Activated naive CD4-positive, alpha-beta T cell treated with anti-CD3 and anti-CD28 coated beads, Interleukin-2, amount 10 ng/mL, durations not matched to agents 7 days and 5 days (primary cell): ENCODE measurements around the gene NPFF.
"Not testable (repeated sequence)": the region's sequence is repeated elsewhere in the genome, so short reads cannot be mapped to it uniquely, and the experiment has no call there.

Experiments
- CTCF ChIA-PET: fragments of 350-600 bp; sonication (Branson Sonifier 250); formaldehyde crosslinking; loops from one replicate; lab custom pipeline; 2021; ENCODE audit warnings: antibody characterized with exemption; lab: Charles Lee
- DNase-seq: peaks from one replicate; pipeline ENCODE4 v3.0.0-alpha.2; 2020
- H3K27ac Mint-ChIP-seq: one replicate; pipeline ENCODE4 v1.8.0; 2021; ENCODE audit warnings: mild to moderate bottlenecking, moderate library complexity, mixed read lengths
- H3K27me3 Mint-ChIP-seq: one replicate; pipeline ENCODE4 v1.8.0; 2021; ENCODE audit warnings: mild to moderate bottlenecking, mixed read lengths
- H3K36me3 Mint-ChIP-seq: one replicate; pipeline ENCODE4 v1.8.0; 2021; ENCODE audit warnings: mixed read lengths
- H3K4me1 Mint-ChIP-seq: one replicate; pipeline ENCODE4 v1.8.0; 2021; ENCODE audit warnings: mixed read lengths
- H3K4me3 Mint-ChIP-seq: one replicate; pipeline ENCODE4 v1.8.0; 2021; ENCODE audit warnings: mild to moderate bottlenecking, moderate library complexity, mixed read lengths
- H3K9me3 Mint-ChIP-seq: one replicate; pipeline ENCODE4 v1.8.0; 2021; ENCODE audit warnings: mixed read lengths

NPFF gene

DNA sequence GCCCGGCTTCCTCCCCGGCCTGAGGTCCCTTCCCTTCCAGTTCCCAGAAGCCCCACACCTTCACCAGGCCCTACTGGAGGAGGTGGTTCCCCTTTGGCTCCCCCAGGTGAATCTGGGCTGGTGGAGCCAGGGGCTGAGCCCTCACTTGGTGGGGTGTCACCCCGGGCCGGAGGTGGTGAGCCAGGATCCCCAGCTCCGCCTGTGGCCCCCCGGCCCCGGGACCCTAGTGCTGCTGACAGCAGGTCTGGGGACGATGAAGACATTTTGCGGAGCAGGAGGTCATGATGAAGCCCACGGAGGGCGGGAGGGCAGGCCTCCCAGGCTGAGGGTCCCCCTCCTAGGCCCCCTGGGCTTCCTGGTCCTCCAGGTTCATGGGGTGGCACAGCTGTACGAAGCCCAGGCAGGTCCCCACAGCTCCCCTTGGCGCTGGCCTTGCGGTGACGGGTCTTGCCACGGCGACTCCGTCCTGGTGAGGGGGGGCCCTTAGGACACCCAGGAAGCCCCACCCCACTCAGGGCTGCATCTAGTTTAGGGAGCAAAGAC is 24.6 kb downstream of the NPFF start:
- Mint-ChIP-seq H3K9me3 (no peaks in the 10 kb centered on the region), H3K4me3 (no peak overlapping the region), H3K27ac (no peak overlapping the region), H3K36me3 (peaks cover 50% of the 10 kb centered on the region), H3K4me1 (peaks cover 3% of the 10 kb centered on the region), H3K27me3 (no peaks in the 10 kb centered on the region)
- CTCF ChIA-PET = interaction anchor here (1.3 to 3.1 kb wide), 4 partner anchors 11 to 130 kb away, joined by 5 to 19 read pairs (median 6); partner anchors contain the start of gene TARBP2
- DNase-seq = no peak

GRCh38 chr12:53481939-53482586 is 25.2 kb downstream of the NPFF start:
- Mint-ChIP-seq H3K4me3 (no peak overlapping the region), H3K36me3 (peaks cover 48% of the 10 kb centered on the region), H3K9me3 (no peaks in the 10 kb centered on the region), H3K27ac (no peak overlapping the region), H3K27me3 (no peaks in the 10 kb centered on the region), H3K4me1 (peaks cover 3% of the 10 kb centered on the region)
- no peak for DNase-seq
- CTCF ChIA-PET = interaction anchor here (0.7 to 3.1 kb wide), 6 partner anchors 8 to 130 kb away, joined by 3 to 19 read pairs (median 6); partner anchors contain the start of gene TARBP2

DNA sequence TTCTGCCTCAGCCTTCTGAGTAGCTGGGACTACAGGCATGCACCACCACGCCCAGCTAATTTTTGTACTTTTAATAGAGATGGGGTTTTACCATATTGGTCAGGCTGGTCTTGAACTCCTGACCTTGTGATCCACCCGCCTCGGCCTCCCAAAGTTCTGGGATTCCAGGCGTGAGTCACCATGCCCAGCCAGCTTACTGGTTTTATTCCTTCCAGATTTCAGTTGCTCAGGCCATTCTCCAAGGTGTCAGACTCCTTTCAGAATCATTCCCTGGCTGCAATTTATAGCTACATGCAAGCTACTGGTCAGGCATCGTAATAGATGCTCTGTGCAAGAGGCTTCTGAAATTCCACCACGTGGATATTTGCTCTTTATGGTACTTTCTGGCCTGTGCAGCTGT is 25.8 kb downstream of the NPFF start:
- peaks cover 54% of the 10 kb centered on the region for H3K36me3 Mint-ChIP-seq
- not testable (repeated sequence) for H3K27ac Mint-ChIP-seq, H3K9me3 Mint-ChIP-seq, DNase-seq, H3K4me1 Mint-ChIP-seq, H3K4me3 Mint-ChIP-seq, H3K27me3 Mint-ChIP-seq
- CTCF ChIA-PET = interaction anchor here (0.7 to 3.1 kb wide), 6 partner anchors 8 to 129 kb away, joined by 3 to 19 read pairs (median 6); partner anchors contain the start of gene TARBP2

GRCh38 chr12:53480491-53481442 is 26.5 kb downstream of the NPFF start:
- peaks cover 59% of the 10 kb centered on the region for H3K36me3 Mint-ChIP-seq
- H3K27me3 Mint-ChIP-seq = no peaks in the 10 kb centered on the region
- DNase-seq = no peak
- no peak overlapping the region for H3K27ac Mint-ChIP-seq
- H3K4me1 Mint-ChIP-seq = peaks cover 3% of the 10 kb centered on the region
- CTCF ChIA-PET = interaction anchor here (1.3 to 3.1 kb wide), 4 partner anchors 20 to 128 kb away, joined by 6 to 19 read pairs (median 8); partner anchors contain the start of gene TARBP2
- H3K4me3 Mint-ChIP-seq = no peak overlapping the region
- no peaks in the 10 kb centered on the region for H3K9me3 Mint-ChIP-seq

DNA sequence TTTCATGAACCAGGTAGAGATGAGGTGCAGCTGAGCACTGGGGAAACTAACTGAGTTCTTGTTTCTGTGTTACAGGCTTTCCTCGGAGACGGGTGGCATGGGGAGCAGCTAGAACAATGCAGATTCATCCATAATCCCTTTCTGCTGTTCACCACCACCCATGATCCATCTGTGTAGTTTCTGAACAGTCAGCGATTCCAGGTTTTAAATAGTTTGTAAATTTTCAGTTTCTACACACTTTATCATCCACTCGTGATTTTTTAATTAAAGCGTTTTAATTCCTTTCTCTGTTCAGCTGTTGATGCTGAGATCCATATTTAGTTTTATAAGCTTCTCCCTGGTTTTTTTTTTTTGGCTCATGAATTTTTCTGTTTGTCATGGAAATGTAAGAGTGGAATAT is 28.0 kb downstream of the NPFF start:
- peaks cover 12% of the 10 kb centered on the region for H3K4me1 Mint-ChIP-seq
- no peak for DNase-seq
- H3K9me3 Mint-ChIP-seq = no peaks in the 10 kb centered on the region
- H3K27ac Mint-ChIP-seq = no peak overlapping the region
- no peak overlapping the region for H3K4me3 Mint-ChIP-seq
- CTCF ChIA-PET = interaction anchor here (2.5 kb wide), 1 partner anchor 30 kb away, joined by 11 read pairs; no protein-coding TSS in a partner anchor
- no peaks in the 10 kb centered on the region for H3K27me3 Mint-ChIP-seq
- H3K36me3 Mint-ChIP-seq = peaks cover 69% of the 10 kb centered on the region

- H3K27me3 Mint-ChIP-seq = no peaks in the 10 kb centered on the region
- CTCF ChIA-PET = interaction anchor here (1.2 to 3.8 kb wide), 3 partner anchors 31 to 151 kb away, joined by 3 to 16 read pairs (median 11); no protein-coding TSS in a partner anchor
- peaks cover 70% of the 10 kb centered on the region for H3K36me3 Mint-ChIP-seq
- H3K4me1 Mint-ChIP-seq = peaks cover 17% of the 10 kb centered on the region
- H3K27ac Mint-ChIP-seq = no peak overlapping the region
- no peak overlapping the region for H3K4me3 Mint-ChIP-seq
- no peaks in the 10 kb centered on the region for H3K9me3 Mint-ChIP-seq
- no peak for DNase-seq
Measured at GRCh38 chr12:53478865-53479264, 28.4 kb downstream of the NPFF start.

GRCh38 chr12:53476769-53477209 is 30.5 kb downstream of the NPFF start:
- no peaks in the 10 kb centered on the region for H3K9me3 Mint-ChIP-seq
- no peak for DNase-seq
- H3K36me3 Mint-ChIP-seq = peaks cover 66% of the 10 kb centered on the region
- CTCF ChIA-PET = interaction anchor here (0.6 to 5.9 kb wide), 13 partner anchors 10 to 404 kb away, joined by 3 to 45 read pairs (median 5); partner anchors contain the start of gene NPFF
- no peak overlapping the region for H3K4me3 Mint-ChIP-seq
- H3K4me1 Mint-ChIP-seq = peaks cover 28% of the 10 kb centered on the region
- H3K27ac Mint-ChIP-seq = peak overlapping the region; percentile 55
- H3K27me3 Mint-ChIP-seq = no peaks in the 10 kb centered on the region

- Mint-ChIP-seq H3K4me1 (peaks cover 31% of the 10 kb centered on the region), H3K36me3 (peaks cover 71% of the 10 kb centered on the region), H3K9me3 (no peaks in the 10 kb centered on the region), H3K27me3 (no peaks in the 10 kb centered on the region), H3K27ac (peak overlapping the region; percentile 84), H3K4me3 (no peak overlapping the region)
- CTCF ChIA-PET = interaction anchor here (0.6 to 5.9 kb wide), 8 partner anchors 10 to 449 kb away, joined by 3 to 45 read pairs (median 4); partner anchors contain the start of genes NPFF and PRR13
- no peak for DNase-seq
Measured at GRCh38 chr12:53474819-53475218, 32.5 kb downstream of the NPFF start.

DNA sequence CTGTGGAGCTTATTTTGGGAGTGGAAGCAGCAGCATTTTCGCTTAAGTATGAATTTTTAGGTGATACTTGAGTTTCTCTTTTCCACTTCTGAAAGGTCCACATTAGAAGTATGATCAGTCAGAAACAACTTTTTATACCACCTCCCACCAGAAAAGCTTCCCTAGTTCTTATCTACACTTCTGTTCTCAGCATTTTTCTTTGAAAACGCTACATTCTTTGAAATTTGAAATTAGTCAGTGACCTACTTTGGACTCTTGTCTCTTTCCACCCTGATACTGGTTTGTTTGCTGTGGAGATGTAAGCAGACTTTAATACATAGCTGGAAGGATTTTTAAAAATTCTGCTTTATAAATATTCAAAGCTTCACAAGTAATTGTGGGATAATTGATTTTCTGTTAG is 33.2 kb downstream of the NPFF start:
- no peak for DNase-seq
- Mint-ChIP-seq H3K4me3 (no peak overlapping the region), H3K27ac (peak overlapping the region; percentile 13), H3K36me3 (peaks cover 64% of the 10 kb centered on the region), H3K4me1 (peaks cover 30% of the 10 kb centered on the region), H3K27me3 (no peaks in the 10 kb centered on the region), H3K9me3 (no peaks in the 10 kb centered on the region)
- CTCF ChIA-PET = interaction anchor here (0.7 to 5.9 kb wide), 4 partner anchors 8 to 152 kb away, joined by 3 to 45 read pairs (median 3); partner anchors contain the start of gene NPFF

- Mint-ChIP-seq H3K4me3 (no peak overlapping the region), H3K27ac (no peak overlapping the region), H3K36me3 (peaks cover 68% of the 10 kb centered on the region), H3K9me3 (no peaks in the 10 kb centered on the region), H3K4me1 (peaks cover 30% of the 10 kb centered on the region), H3K27me3 (no peaks in the 10 kb centered on the region)
- DNase-seq = no peak
- CTCF ChIA-PET = interaction anchor here (0.7 to 5.9 kb wide), 3 partner anchors 10 to 36 kb away, joined by 3 to 45 read pairs (median 4); partner anchors contain the start of gene NPFF
Measured at GRCh38 chr12:53472056-53472582, 35.2 kb downstream of the NPFF start.

DNA sequence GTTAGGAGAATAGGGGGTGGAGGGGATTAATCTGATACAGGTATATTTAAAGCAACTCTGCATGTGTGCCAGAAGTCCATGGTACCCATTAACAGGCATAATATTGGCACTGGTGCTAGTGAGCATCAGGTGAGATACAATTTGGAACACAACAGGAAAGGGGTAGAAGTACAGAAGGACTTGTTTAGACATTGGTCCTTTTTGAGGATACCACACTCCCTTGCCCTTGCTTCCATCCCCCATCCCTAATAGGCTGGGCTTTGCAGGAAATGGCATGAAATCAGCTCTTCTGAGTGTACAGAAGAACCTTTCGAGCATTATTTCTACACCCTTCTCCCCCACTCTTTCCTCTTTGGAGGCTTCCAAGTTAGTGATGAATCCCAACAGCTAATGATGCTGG is 39.0 kb downstream of the NPFF start:
- CTCF ChIA-PET = no interaction called here
- Mint-ChIP-seq H3K4me1 (peaks cover 18% of the 10 kb centered on the region), H3K36me3 (peaks cover 69% of the 10 kb centered on the region), H3K27ac (no peak overlapping the region), H3K27me3 (no peaks in the 10 kb centered on the region), H3K9me3 (no peaks in the 10 kb centered on the region), H3K4me3 (no peak overlapping the region)
- no peak for DNase-seq

DNA sequence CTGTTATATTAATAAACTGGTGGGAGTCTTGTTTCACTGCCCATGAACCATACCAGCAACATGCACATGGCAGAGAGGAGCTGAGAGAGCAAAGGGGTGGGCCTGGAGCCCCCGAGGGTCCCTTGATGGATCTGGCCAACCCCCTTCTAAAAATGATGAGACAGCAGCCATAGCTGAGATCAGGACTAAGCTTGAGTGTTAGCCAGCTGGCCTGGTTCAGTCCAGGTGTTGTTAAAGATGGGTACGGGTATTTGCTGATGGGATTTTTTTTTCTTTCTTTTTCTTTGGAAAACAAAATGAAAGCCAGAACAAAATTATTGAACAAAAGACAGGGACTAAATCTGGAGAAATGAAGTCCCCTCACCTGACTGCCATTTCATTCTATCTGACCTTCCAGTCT is 39.4 kb downstream of the NPFF start:
- H3K27ac Mint-ChIP-seq = peak overlapping the region; percentile 28
- DNase-seq = no peak
- CTCF ChIA-PET = no interaction called here
- H3K4me1 Mint-ChIP-seq = peaks cover 19% of the 10 kb centered on the region
- no peaks in the 10 kb centered on the region for H3K9me3 Mint-ChIP-seq
- H3K27me3 Mint-ChIP-seq = no peaks in the 10 kb centered on the region
- peaks cover 72% of the 10 kb centered on the region for H3K36me3 Mint-ChIP-seq
- no peak overlapping the region for H3K4me3 Mint-ChIP-seq

- Mint-ChIP-seq H3K9me3 (no peaks in the 10 kb centered on the region), H3K4me1 (peaks cover 16% of the 10 kb centered on the region), H3K27ac (no peak overlapping the region), H3K36me3 (peaks cover 75% of the 10 kb centered on the region), H3K4me3 (no peak overlapping the region), H3K27me3 (no peaks in the 10 kb centered on the region)
- CTCF ChIA-PET = no interaction called here
- no peak for DNase-seq
Measured at GRCh38 chr12:53467082-53467481, 40.2 kb downstream of the NPFF start.
